Uterus (tissue), 2 donors: Measurements from ENCODE around the gene PUM1.

Source experiments
- CTCF ChIP-seq, 4 experiments: fragments of 200-600 bp in 2 of 4; fragments of 450-650 bp in 2 of 4; sonication (generic) in 2 of 4; IDR thresholded peaks; one replicate each; pipeline ENCODE4 v1.5.1; 2016 to 2019; ENCODE audit warnings: antibody characterized with exemption in 4 of 4, mild to moderate bottlenecking in 2 of 4, moderate library complexity in 1 of 4
- POLR2A ChIP-seq, 2 donors: fragments of 450-650 bp; IDR thresholded peaks; one replicate each; pipeline ENCODE4 v1.6.1; 2016; ENCODE audit warnings: antibody characterized with exemption in 2 of 2, mild to moderate bottlenecking in 1 of 2, moderate library complexity in 1 of 2

- no peak for TF ChIP-seq CTCF (IDR thresholded peaks at IDR 0.05)
- no peak for TF ChIP-seq POLR2A (IDR thresholded peaks at IDR 0.05)
Observed at GRCh38 chr1:31102501-31102950, 37.0 kb upstream of the PUM1 start.
